OCI-LY7 (cell line): ENCODE results near the gene MMP20. TPM values are rescaled to one million over a fixed set of nuclear protein-coding genes. Genes with fewer than 3 reads are reported as not detected.

ENCODE experiments used
- BruUV-seq: library from RNA; stranded (reverse); fragments of 400-500 nt; replicated peaks from 2 replicates; lab custom pipeline; 2021; lab: Mats Ljungman, UMichigan
- CTCF ChIA-PET: fragments of 300-600 bp; sonication (Branson Sonifier 250); formaldehyde crosslinking; loops from one replicate; lab custom pipeline; 2022; ENCODE audit warnings: antibody characterized with exemption; ENCODE audit not compliant: unreplicated experiment; lab: Charles Lee
- POLR2A ChIA-PET: fragments of 300-600 bp; sonication (Branson Sonifier 250); formaldehyde crosslinking; loops from one replicate; lab custom pipeline; 2022; ENCODE audit warnings: antibody characterized with exemption; lab: Charles Lee
- DNase-seq: peaks from one replicate; pipeline ENCODE4 v3.0.0-alpha.2; 2015; ENCODE audit warnings: low spot score
- H2AFZ ChIP-seq: fragments of 200-600 bp; sonication (generic), shearing (Covaris generic); 2 replicates; pipeline ENCODE4 v1.6.1; 2014; ENCODE audit warnings: mild to moderate bottlenecking, antibody characterized with exemption, low read length, moderate library complexity
- H3K27ac ChIP-seq: fragments of 200-600 bp; sonication (generic); 2 replicates; pipeline ENCODE4 v1.5.1; 2014; ENCODE audit warnings: mixed run types, low read depth, mild to moderate bottlenecking, moderate library complexity, low read length, inconsistent platforms; ENCODE audit not compliant: poor library complexity, severe bottlenecking
- H3K36me3 ChIP-seq: fragments of 200-600 bp; sonication (generic); 2 replicates; pipeline ENCODE4 v1.6.1; 2014; ENCODE audit warnings: mild to moderate bottlenecking, antibody characterized with exemption, low read length, moderate library complexity, mixed read lengths; ENCODE audit not compliant: insufficient read depth
- H3K4me1 ChIP-seq: fragments of 200-600 bp; sonication (generic); 2 replicates; pipeline ENCODE4 v1.5.1; 2014; ENCODE audit warnings: mild to moderate bottlenecking, low read length; ENCODE audit not compliant: insufficient read depth, poor library complexity, severe bottlenecking
- H3K4me2 ChIP-seq: fragments of 200-600 bp; sonication (generic); 2 replicates; pipeline ENCODE4 v1.6.1; 2014; ENCODE audit warnings: mild to moderate bottlenecking, low read length
- H3K4me3 ChIP-seq: fragments of 200-600 bp; sonication (generic); 2 replicates; pipeline ENCODE4 v1.5.1; 2014; ENCODE audit warnings: mild to moderate bottlenecking, low read depth, low read length; ENCODE audit not compliant: poor library complexity, severe bottlenecking
- H3K79me2 ChIP-seq: fragments of 200-600 bp; sonication (generic); 2 replicates; pipeline ENCODE4 v1.6.1; 2016; ENCODE audit warnings: low read depth, mild to moderate bottlenecking, low read length, moderate library complexity, mixed read lengths; ENCODE audit not compliant: insufficient read depth
- H3K9me2 ChIP-seq: fragments of 200-600 bp; sonication (generic); 2 replicates; pipeline ENCODE4 v1.6.1; 2016; ENCODE audit warnings: mild to moderate bottlenecking, low read length, mixed read lengths; ENCODE audit not compliant: insufficient read depth
- H3K9me3 ChIP-seq: fragments of 200-600 bp; sonication (generic); 2 replicates; pipeline ENCODE4 v1.6.1; 2014; ENCODE audit warnings: mild to moderate bottlenecking, mixed run types, low read length, mixed read lengths
- H4K20me1 ChIP-seq: fragments of 200-600 bp; sonication (generic); 2 replicates; pipeline ENCODE4 v1.6.1; 2014; ENCODE audit warnings: mild to moderate bottlenecking, antibody characterized with exemption, low read length, moderate library complexity, mixed read lengths; ENCODE audit not compliant: insufficient read depth
- CTCF ChIP-seq: fragments of 200-600 bp; sonication (generic); conservative IDR thresholded peaks from 2 replicates; pipeline ENCODE4 v1.5.1; 2014; ENCODE audit warnings: mild to moderate bottlenecking, antibody characterized with exemption, low read length, moderate library complexity, mixed read lengths
- EZH2phosphoT487 ChIP-seq: fragments of 200-600 bp; sonication (generic); IDR thresholded peaks from 2 replicates; pipeline ENCODE4 v1.6.1; 2018; ENCODE audit warnings: low read depth, borderline replicate concordance, mild to moderate bottlenecking, mixed run types, antibody characterized with exemption, low read length, moderate library complexity, mixed read lengths
- intact Hi-C: fragments of 100-400 bp; cut with micrococcal nuclease; formaldehyde crosslinking; loops from one replicate; pipeline ENCODE4 v1.10.0; 2022; ENCODE audit not compliant: unreplicated experiment
- total RNA-seq, 2 experiments: library from RNA; depleted of rRNA in 1 of 2; stranded (reverse); fragments of >200 nt in 1 of 2; shearing (Covaris generic) in 1 of 2; gene quantifications; 2 replicates each; pipeline ENCODE4 v1.2.3, GENCODE V29; 2014 to 2022

MMP20 gene
- total RNA-seq, 2 experiments from 2014 or later = not detected

GRCh38 chr11:102626676-102627075 is 1.5 kb upstream of the MMP20 start:
- Histone ChIP-seq H3K4me2 (no peak overlapping the region), H3K79me2 (no peaks in the 10 kb centered on the region), H4K20me1 (no peaks in the 10 kb centered on the region), H3K4me1 (no peaks in the 10 kb centered on the region), H3K9me2 (no peaks in the 10 kb centered on the region), H2AFZ (no peak overlapping the region), H3K36me3 (no peaks in the 10 kb centered on the region), H3K4me3 (no peak overlapping the region), H3K9me3 (no peaks in the 10 kb centered on the region), H3K27ac (no peak overlapping the region)
- intact Hi-C loops = no loop called here
- TF ChIP-seq EZH2phosphoT487 = no peak
- no peak for TF ChIP-seq CTCF
- no peak for DNase-seq
- CTCF ChIA-PET = no interaction called here
- BruUV-seq = no TSS peak
- POLR2A ChIA-PET = interaction anchor here (0.6 kb wide), 1 partner anchor 129 kb away, joined by 5 read pairs; no protein-coding TSS in a partner anchor

- no peak overlapping the region for H3K4me3 ChIP-seq
- no TSS peak for BruUV-seq
- H3K4me2 ChIP-seq = no peak overlapping the region
These were observed 1.1 kb downstream of the MMP20 start for GRCh38 chr11:102623998-102624397.

More at GRCh38 chr11:102623998-102624397, 1.1 kb downstream of the MMP20 start:
- TF ChIP-seq CTCF = no peak
- no peak for TF ChIP-seq EZH2phosphoT487
- Histone ChIP-seq H3K9me2 (no peaks in the 10 kb centered on the region), H3K79me2 (no peaks in the 10 kb centered on the region), H2AFZ (no peak overlapping the region), H4K20me1 (no peaks in the 10 kb centered on the region), H3K27ac (no peak overlapping the region), H3K36me3 (no peaks in the 10 kb centered on the region), H3K4me1 (no peaks in the 10 kb centered on the region), H3K9me3 (no peaks in the 10 kb centered on the region)
- ChIA-PET CTCF (no interaction called here), POLR2A (interaction anchor here (0.5 kb wide), 1 partner anchor 125 kb away, joined by 4 read pairs; no protein-coding TSS in a partner anchor)
- no peak for DNase-seq
- intact Hi-C loops = no loop called here
